ENCODE data around the gene SKAP2. TPM values are rescaled to one million over a fixed set of nuclear protein-coding genes. Genes with fewer than 3 reads are reported as not detected.

SKAP2 gene
- total RNA-seq, 1 donor from 2014 or later, result 50.8 TPM

GRCh38 chr7:26700893-26701292 lies 163.5 kb downstream of the SKAP2 start:
- H3K4me1 Mint-ChIP-seq, result peaks cover 27% of the 10 kb centered on the region
- H3K9me3 Mint-ChIP-seq, result no peaks in the 10 kb centered on the region
- DNase-seq (ENCODE audit: low spot score in 2 of 2, unreplicated experiment in 2 of 2), result no peak
- no peaks in the 10 kb centered on the region for H3K27me3 Mint-ChIP-seq (ENCODE audit: low read depth)
- TF ChIP-seq, protein P1, sequence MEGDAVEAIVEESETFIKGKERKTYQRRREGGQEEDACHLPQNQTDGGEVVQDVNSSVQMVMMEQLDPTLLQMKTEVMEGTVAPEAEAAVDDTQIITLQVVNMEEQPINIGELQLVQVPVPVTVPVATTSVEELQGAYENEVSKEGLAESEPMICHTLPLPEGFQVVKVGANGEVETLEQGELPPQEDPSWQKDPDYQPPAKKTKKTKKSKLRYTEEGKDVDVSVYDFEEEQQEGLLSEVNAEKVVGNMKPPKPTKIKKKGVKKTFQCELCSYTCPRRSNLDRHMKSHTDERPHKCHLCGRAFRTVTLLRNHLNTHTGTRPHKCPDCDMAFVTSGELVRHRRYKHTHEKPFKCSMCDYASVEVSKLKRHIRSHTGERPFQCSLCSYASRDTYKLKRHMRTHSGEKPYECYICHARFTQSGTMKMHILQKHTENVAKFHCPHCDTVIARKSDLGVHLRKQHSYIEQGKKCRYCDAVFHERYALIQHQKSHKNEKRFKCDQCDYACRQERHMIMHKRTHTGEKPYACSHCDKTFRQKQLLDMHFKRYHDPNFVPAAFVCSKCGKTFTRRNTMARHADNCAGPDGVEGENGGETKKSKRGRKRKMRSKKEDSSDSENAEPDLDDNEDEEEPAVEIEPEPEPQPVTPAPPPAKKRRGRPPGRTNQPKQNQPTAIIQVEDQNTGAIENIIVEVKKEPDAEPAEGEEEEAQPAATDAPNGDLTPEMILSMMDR (IDR thresholded peaks at IDR 0.05; ENCODE audit: unreplicated experiment), result no peak
- no peak overlapping the region for H3K27ac Mint-ChIP-seq
- H3K4me3 Mint-ChIP-seq, result no peak overlapping the region
- H3K36me3 Mint-ChIP-seq, result no peaks in the 10 kb centered on the region

- no peak overlapping the region for H3K27ac Mint-ChIP-seq
- TF ChIP-seq, protein P1 (IDR thresholded peaks at IDR 0.05; ENCODE audit: unreplicated experiment), result no peak
- peaks cover 27% of the 10 kb centered on the region for H3K4me1 Mint-ChIP-seq
- H3K27me3 Mint-ChIP-seq (ENCODE audit: low read depth), result no peaks in the 10 kb centered on the region
- no peak for DNase-seq (ENCODE audit: low spot score in 2 of 2, unreplicated experiment in 2 of 2)
- H3K36me3 Mint-ChIP-seq, result no peaks in the 10 kb centered on the region
- no peaks in the 10 kb centered on the region for H3K9me3 Mint-ChIP-seq
- H3K4me3 Mint-ChIP-seq, result no peak overlapping the region
Observed at GRCh38 chr7:26700386-26700785, 164.0 kb downstream of the SKAP2 start.

GRCh38 chr7:26699766-26700165 lies 164.6 kb downstream of the SKAP2 start:
- Mint-ChIP-seq H3K4me1 (peaks cover 25% of the 10 kb centered on the region), H3K27me3 (ENCODE audit: low read depth) (no peaks in the 10 kb centered on the region), H3K9me3 (no peaks in the 10 kb centered on the region), H3K4me3 (no peak overlapping the region), H3K27ac (no peak overlapping the region), H3K36me3 (no peaks in the 10 kb centered on the region)
- TF ChIP-seq, protein P1 (IDR thresholded peaks at IDR 0.05; ENCODE audit: unreplicated experiment), result no peak
- DNase-seq (ENCODE audit: low spot score in 2 of 2, unreplicated experiment in 2 of 2), result no peak

DNA sequence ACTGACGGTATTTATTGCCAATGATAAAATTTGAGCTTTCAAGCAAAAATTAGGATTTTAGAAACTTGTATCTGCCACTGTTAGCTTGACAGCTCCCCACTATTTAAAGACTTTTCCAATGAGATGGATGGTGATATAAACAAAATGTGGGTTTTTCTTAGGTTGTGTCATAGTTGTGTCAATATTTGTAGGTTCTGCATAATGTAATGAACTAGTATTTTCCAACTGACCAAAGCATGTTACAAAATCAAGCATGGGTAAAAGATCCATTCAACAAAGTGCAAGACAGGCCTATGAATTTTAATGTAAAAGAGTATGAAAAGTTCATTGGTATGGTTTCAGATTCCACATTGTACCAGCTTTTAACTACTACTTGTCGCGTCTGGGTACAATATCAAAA lies 165.6 kb downstream of the SKAP2 start:
- Mint-ChIP-seq H3K27ac (no peak overlapping the region), H3K4me3 (no peak overlapping the region), H3K27me3 (ENCODE audit: low read depth) (no peaks in the 10 kb centered on the region), H3K4me1 (peaks cover 23% of the 10 kb centered on the region), H3K9me3 (no peaks in the 10 kb centered on the region), H3K36me3 (no peaks in the 10 kb centered on the region)
- no peak for DNase-seq (ENCODE audit: low spot score in 2 of 2, unreplicated experiment in 2 of 2)
- TF ChIP-seq, protein P1 (IDR thresholded peaks at IDR 0.05; ENCODE audit: unreplicated experiment), result no peak

GRCh38 chr7:26698194-26698593 lies 166.2 kb downstream of the SKAP2 start:
- Mint-ChIP-seq H3K4me1 (peaks cover 24% of the 10 kb centered on the region), H3K27me3 (ENCODE audit: low read depth) (no peaks in the 10 kb centered on the region), H3K4me3 (no peak overlapping the region), H3K27ac (no peak overlapping the region), H3K9me3 (no peaks in the 10 kb centered on the region), H3K36me3 (no peaks in the 10 kb centered on the region)
- TF ChIP-seq, protein P1 (IDR thresholded peaks at IDR 0.05; ENCODE audit: unreplicated experiment), result no peak
- no peak for DNase-seq (ENCODE audit: low spot score in 2 of 2, unreplicated experiment in 2 of 2)

- H3K36me3 Mint-ChIP-seq, result no peaks in the 10 kb centered on the region
- no peaks in the 10 kb centered on the region for H3K27me3 Mint-ChIP-seq (ENCODE audit: low read depth)
- no peaks in the 10 kb centered on the region for H3K9me3 Mint-ChIP-seq
- H3K4me1 Mint-ChIP-seq, result peaks cover 30% of the 10 kb centered on the region
- TF ChIP-seq, protein P1 (IDR thresholded peaks at IDR 0.05; ENCODE audit: unreplicated experiment), result no peak
- no peak overlapping the region for H3K27ac Mint-ChIP-seq
- no peak for DNase-seq (ENCODE audit: low spot score in 2 of 2, unreplicated experiment in 2 of 2)
- no peak overlapping the region for H3K4me3 Mint-ChIP-seq
Observed at GRCh38 chr7:26696978-26697377, 167.4 kb downstream of the SKAP2 start.

Measured in mesothelial cell of epicardium (in vitro differentiated cells).